ENCODE measurements around the gene ELK4. TPM values are rescaled to one million over a fixed set of nuclear protein-coding genes. Genes with fewer than 3 reads are reported as not detected.

Gene ELK4
- total and polyA plus RNA-seq, 2 of the 8 experiments (the other 6 are each of a cell fraction or from before 2014, with no cell fraction given) = 2.9 to 26.3 TPM

DNA sequence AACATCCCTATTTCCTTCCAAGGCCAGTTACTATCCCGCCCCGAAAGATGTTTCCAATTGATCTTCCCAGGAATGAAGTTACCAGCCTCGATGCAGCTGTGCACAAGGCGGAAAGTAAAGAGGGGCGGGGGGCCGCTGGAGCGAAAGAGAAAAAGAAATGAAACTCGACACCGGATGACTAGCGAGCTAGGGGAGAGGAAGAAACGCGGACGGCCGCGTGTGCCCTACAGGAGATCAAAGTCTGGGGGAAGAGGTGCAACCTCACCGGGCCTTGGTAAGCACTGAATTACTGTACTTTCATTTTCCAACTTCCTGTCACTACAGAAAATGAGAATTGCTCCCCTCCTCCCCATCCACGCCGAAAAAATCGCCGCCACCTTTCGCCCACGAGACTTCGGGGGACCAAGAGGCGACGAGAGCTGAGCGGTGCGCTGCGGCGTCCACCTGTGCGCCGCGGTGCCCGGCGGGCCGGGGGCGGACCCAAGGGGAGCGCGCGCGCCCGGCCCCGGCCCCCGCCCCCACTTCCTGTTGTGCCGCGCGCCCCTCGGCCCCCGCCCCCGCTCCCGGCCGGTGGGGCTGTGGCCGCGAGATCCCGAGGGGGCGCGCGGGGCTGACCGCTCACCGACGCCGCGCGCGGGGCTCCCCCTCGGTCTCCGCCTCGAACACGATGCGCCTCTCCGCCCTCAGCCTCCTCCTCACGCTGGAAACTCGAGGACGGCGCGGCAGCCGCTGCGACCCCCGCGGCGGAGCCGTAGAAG is 622 bp downstream of the ELK4 start (continued):
- TF ChIP-seq, protein P1, sequence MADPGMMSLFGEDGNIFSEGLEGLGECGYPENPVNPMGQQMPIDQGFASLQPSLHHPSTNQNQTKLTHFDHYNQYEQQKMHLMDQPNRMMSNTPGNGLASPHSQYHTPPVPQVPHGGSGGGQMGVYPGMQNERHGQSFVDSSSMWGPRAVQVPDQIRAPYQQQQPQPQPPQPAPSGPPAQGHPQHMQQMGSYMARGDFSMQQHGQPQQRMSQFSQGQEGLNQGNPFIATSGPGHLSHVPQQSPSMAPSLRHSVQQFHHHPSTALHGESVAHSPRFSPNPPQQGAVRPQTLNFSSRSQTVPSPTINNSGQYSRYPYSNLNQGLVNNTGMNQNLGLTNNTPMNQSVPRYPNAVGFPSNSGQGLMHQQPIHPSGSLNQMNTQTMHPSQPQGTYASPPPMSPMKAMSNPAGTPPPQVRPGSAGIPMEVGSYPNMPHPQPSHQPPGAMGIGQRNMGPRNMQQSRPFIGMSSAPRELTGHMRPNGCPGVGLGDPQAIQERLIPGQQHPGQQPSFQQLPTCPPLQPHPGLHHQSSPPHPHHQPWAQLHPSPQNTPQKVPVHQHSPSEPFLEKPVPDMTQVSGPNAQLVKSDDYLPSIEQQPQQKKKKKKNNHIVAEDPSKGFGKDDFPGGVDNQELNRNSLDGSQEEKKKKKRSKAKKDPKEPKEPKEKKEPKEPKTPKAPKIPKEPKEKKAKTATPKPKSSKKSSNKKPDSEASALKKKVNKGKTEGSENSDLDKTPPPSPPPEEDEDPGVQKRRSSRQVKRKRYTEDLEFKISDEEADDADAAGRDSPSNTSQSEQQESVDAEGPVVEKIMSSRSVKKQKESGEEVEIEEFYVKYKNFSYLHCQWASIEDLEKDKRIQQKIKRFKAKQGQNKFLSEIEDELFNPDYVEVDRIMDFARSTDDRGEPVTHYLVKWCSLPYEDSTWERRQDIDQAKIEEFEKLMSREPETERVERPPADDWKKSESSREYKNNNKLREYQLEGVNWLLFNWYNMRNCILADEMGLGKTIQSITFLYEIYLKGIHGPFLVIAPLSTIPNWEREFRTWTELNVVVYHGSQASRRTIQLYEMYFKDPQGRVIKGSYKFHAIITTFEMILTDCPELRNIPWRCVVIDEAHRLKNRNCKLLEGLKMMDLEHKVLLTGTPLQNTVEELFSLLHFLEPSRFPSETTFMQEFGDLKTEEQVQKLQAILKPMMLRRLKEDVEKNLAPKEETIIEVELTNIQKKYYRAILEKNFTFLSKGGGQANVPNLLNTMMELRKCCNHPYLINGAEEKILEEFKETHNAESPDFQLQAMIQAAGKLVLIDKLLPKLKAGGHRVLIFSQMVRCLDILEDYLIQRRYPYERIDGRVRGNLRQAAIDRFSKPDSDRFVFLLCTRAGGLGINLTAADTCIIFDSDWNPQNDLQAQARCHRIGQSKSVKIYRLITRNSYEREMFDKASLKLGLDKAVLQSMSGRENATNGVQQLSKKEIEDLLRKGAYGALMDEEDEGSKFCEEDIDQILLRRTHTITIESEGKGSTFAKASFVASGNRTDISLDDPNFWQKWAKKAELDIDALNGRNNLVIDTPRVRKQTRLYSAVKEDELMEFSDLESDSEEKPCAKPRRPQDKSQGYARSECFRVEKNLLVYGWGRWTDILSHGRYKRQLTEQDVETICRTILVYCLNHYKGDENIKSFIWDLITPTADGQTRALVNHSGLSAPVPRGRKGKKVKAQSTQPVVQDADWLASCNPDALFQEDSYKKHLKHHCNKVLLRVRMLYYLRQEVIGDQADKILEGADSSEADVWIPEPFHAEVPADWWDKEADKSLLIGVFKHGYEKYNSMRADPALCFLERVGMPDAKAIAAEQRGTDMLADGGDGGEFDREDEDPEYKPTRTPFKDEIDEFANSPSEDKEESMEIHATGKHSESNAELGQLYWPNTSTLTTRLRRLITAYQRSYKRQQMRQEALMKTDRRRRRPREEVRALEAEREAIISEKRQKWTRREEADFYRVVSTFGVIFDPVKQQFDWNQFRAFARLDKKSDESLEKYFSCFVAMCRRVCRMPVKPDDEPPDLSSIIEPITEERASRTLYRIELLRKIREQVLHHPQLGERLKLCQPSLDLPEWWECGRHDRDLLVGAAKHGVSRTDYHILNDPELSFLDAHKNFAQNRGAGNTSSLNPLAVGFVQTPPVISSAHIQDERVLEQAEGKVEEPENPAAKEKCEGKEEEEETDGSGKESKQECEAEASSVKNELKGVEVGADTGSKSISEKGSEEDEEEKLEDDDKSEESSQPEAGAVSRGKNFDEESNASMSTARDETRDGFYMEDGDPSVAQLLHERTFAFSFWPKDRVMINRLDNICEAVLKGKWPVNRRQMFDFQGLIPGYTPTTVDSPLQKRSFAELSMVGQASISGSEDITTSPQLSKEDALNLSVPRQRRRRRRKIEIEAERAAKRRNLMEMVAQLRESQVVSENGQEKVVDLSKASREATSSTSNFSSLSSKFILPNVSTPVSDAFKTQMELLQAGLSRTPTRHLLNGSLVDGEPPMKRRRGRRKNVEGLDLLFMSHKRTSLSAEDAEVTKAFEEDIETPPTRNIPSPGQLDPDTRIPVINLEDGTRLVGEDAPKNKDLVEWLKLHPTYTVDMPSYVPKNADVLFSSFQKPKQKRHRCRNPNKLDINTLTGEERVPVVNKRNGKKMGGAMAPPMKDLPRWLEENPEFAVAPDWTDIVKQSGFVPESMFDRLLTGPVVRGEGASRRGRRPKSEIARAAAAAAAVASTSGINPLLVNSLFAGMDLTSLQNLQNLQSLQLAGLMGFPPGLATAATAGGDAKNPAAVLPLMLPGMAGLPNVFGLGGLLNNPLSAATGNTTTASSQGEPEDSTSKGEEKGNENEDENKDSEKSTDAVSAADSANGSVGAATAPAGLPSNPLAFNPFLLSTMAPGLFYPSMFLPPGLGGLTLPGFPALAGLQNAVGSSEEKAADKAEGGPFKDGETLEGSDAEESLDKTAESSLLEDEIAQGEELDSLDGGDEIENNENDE (IDR thresholded peaks at IDR 0.05; ENCODE audit: insufficient replicate concordance, low read length) = no peak
- no peak for TF ChIP-seq RFX5 (IDR thresholded peaks at IDR 0.05; ENCODE audit: borderline replicate concordance, low read depth, low read length)
- TF ChIP-seq CTBP2 (IDR thresholded peaks at IDR 0.05; ENCODE audit: borderline replicate concordance, insufficient read depth, insufficient read length, low read length) = no peak
- no peak for TF ChIP-seq TBP (IDR thresholded peaks at IDR 0.05; ENCODE audit: low read depth, low read length)
- TF ChIP-seq JUND (IDR thresholded peaks at IDR 0.05; ENCODE audit: low read length) = 0 out of 2 replicates have a peak, but pooled peaks have one; percentile 31
- no peak for TF ChIP-seq POU5F1 (IDR thresholded peaks at IDR 0.05; ENCODE audit: low read depth, low read length)
- TF ChIP-seq TCF12 (IDR thresholded peaks at IDR 0.05; ENCODE audit: low read depth, low read length) = 0 out of 2 replicates have a peak, but pooled peaks have one; percentile 24
- TF ChIP-seq SIX5 (IDR thresholded peaks at IDR 0.05; ENCODE audit: low read depth, low read length) = 0 out of 2 replicates have a peak, but pooled peaks have one; percentile 19
- no peak for TF ChIP-seq HDAC6 (IDR thresholded peaks at IDR 0.05; ENCODE audit: low read depth, low read length)
